NB4 (cell line): ENCODE data around the gene A2ML1.

ENCODE experiments used
- POLR2A ChIP-seq: IDR thresholded peaks from 2 replicates; pipeline ENCODE4 v1.6.1; 2011; ENCODE audit warnings: mild to moderate bottlenecking; ENCODE audit not compliant: insufficient read length; ENCODE audit errors: extremely low read depth
- TF ChIP-seq, protein P1 (sequence below): IDR thresholded peaks from one replicate; pipeline ENCODE4 v1.5.1; 2012; ENCODE audit warnings: low read depth, low read length

- TF ChIP-seq, protein P1, sequence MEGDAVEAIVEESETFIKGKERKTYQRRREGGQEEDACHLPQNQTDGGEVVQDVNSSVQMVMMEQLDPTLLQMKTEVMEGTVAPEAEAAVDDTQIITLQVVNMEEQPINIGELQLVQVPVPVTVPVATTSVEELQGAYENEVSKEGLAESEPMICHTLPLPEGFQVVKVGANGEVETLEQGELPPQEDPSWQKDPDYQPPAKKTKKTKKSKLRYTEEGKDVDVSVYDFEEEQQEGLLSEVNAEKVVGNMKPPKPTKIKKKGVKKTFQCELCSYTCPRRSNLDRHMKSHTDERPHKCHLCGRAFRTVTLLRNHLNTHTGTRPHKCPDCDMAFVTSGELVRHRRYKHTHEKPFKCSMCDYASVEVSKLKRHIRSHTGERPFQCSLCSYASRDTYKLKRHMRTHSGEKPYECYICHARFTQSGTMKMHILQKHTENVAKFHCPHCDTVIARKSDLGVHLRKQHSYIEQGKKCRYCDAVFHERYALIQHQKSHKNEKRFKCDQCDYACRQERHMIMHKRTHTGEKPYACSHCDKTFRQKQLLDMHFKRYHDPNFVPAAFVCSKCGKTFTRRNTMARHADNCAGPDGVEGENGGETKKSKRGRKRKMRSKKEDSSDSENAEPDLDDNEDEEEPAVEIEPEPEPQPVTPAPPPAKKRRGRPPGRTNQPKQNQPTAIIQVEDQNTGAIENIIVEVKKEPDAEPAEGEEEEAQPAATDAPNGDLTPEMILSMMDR: no peak
- no peak for TF ChIP-seq POLR2A
These were observed 90.5 kb downstream of the A2ML1 start for GRCh38 chr12:8912914-8913313.
